PC-9 (cell line): ENCODE data around the gene ABI2. TPM values are rescaled to one million over a fixed set of nuclear protein-coding genes. Genes with fewer than 3 reads are reported as not detected.
"Not testable (repeated sequence)": the region's sequence is repeated elsewhere in the genome, so short reads cannot be mapped to it uniquely, and the experiment has no call there.

Experiments used
- BruUV-seq: library from RNA; stranded (reverse); fragments of 400-500 nt; replicated peaks from 2 replicates; lab custom pipeline; 2021; lab: Mats Ljungman, UMichigan
- CTCF ChIA-PET: fragments of 300-600 bp; sonication (Branson Sonifier 250); formaldehyde crosslinking; loops from one replicate; lab custom pipeline; 2022; ENCODE audit warnings: antibody characterized with exemption; lab: Charles Lee
- POLR2A ChIA-PET: fragments of 300-600 bp; sonication (Branson Sonifier 250); formaldehyde crosslinking; loops from one replicate; lab custom pipeline; 2022; ENCODE audit warnings: antibody characterized with exemption; ENCODE audit not compliant: unreplicated experiment; lab: Charles Lee
- DNase-seq, 2 experiments: peaks; one replicate each; pipeline versions ENCODE4 v3.0.0 to v3.0.0-alpha.2; 2015 to 2022; ENCODE audit warnings: mixed read lengths in 1 of 2
- H2AFZ ChIP-seq: fragments of 200-600 bp; sonication (generic); 2 replicates; pipeline ENCODE4 v1.8.1; 2017; ENCODE audit warnings: antibody characterized with exemption
- H3F3A ChIP-seq: fragments of 200-600 bp; sonication (generic); 2 replicates; pipeline ENCODE4 v1.8.1; 2017; ENCODE audit warnings: antibody characterized with exemption, mild to moderate bottlenecking, low read depth; ENCODE audit not compliant: insufficient read depth
- H3K27ac ChIP-seq: fragments of 200-600 bp; sonication (generic); 2 replicates; pipeline ENCODE4 v1.6.1; 2016; ENCODE audit warnings: mixed run types
- H3K27me3 ChIP-seq: fragments of 200-600 bp; sonication (generic); 2 replicates; pipeline ENCODE4 v1.6.1; 2016; ENCODE audit warnings: low read depth, mixed run types; ENCODE audit not compliant: insufficient read depth
- H3K36me3 ChIP-seq: fragments of 200-600 bp; sonication (generic); 2 replicates; pipeline ENCODE4 v1.6.1; 2016; ENCODE audit warnings: low read depth, mixed run types
- H3K4me1 ChIP-seq: fragments of 200-600 bp; sonication (generic); replicated peaks from 2 replicates; pipeline ENCODE4 v1.6.1; 2016; ENCODE audit warnings: mixed run types; ENCODE audit not compliant: insufficient read depth
- H3K4me2 ChIP-seq: fragments of 200-600 bp; sonication (generic); 2 replicates; pipeline ENCODE4 v1.6.1; 2017; ENCODE audit warnings: mixed run types
- H3K4me3 ChIP-seq: fragments of 200-600 bp; sonication (generic); 2 replicates; pipeline ENCODE4 v1.6.1; 2016; ENCODE audit warnings: mixed run types
- H3K79me2 ChIP-seq: fragments of 200-600 bp; sonication (generic); 2 replicates; pipeline ENCODE4 v1.6.1; 2017; ENCODE audit warnings: low read depth, mixed run types
- H3K9me2 ChIP-seq: fragments of 200-600 bp; sonication (generic); 2 replicates; pipeline ENCODE4 v1.8.1; 2017; ENCODE audit warnings: mild to moderate bottlenecking; ENCODE audit not compliant: insufficient read depth
- H3K9me3 ChIP-seq: fragments of 200-600 bp; sonication (generic); 2 replicates; pipeline ENCODE4 v1.8.1; 2016; ENCODE audit warnings: low read depth; ENCODE audit not compliant: insufficient read depth
- H4K20me1 ChIP-seq: fragments of 200-600 bp; sonication (generic); 2 replicates; pipeline ENCODE4 v1.8.1; 2017; ENCODE audit not compliant: insufficient read depth
- CTCF ChIP-seq: fragments of 200-600 bp; sonication (generic); conservative IDR thresholded peaks from 2 replicates; pipeline ENCODE4 v1.6.1; 2017; ENCODE audit warnings: mixed run types, antibody characterized with exemption, mild to moderate bottlenecking, moderate library complexity
- EZH2 ChIP-seq: fragments of 200-600 bp; sonication (generic); IDR thresholded peaks from 2 replicates; pipeline ENCODE4 v1.8.0; 2017; ENCODE audit warnings: antibody characterized with exemption, low read depth
- intact Hi-C: fragments of 100-400 bp; cut with micrococcal nuclease; formaldehyde crosslinking; loops from one replicate; pipeline ENCODE4 v1.10.0; 2022; ENCODE audit not compliant: unreplicated experiment
- total RNA-seq: library from RNA; stranded (reverse); gene quantifications from 2 replicates; pipeline ENCODE4 v1.2.3, GENCODE V29; 2021

The ABI2 gene
- total RNA-seq, 1 experiment from 2014 or later = 54.3 TPM

- H3K36me3 ChIP-seq = no peaks in the 10 kb centered on the region
- CTCF ChIA-PET = no interaction called here
- intact Hi-C loops = no loop called here
Measured at GRCh38 chr2:203383038-203383437, 54.8 kb downstream of the ABI2 start.

GRCh38 chr2:203388153-203388552 lies 60.0 kb downstream of the ABI2 start:
- POLR2A ChIA-PET, H2AFZ ChIP-seq, H3K9me3 ChIP-seq, H3F3A ChIP-seq, H4K20me1 ChIP-seq, H3K79me2 ChIP-seq, H3K4me2 ChIP-seq, H3K9me2 ChIP-seq, intact Hi-C loops, CTCF ChIA-PET, BruUV-seq, H3K27ac ChIP-seq, H3K36me3 ChIP-seq, H3K4me3 ChIP-seq, H3K27me3 ChIP-seq, DNase-seq, H3K4me1 ChIP-seq: not testable (repeated sequence)

More at GRCh38 chr2:203383038-203383437, 54.8 kb downstream of the ABI2 start:
- POLR2A ChIA-PET = no interaction called here
- no TSS peak for BruUV-seq
- Histone ChIP-seq H3K27ac (no peak overlapping the region), H3K9me2 (no peaks in the 10 kb centered on the region), H3K4me1 (no peaks in the 10 kb centered on the region), H3K79me2 (no peaks in the 10 kb centered on the region), H3K9me3 (no peaks in the 10 kb centered on the region), H3K4me3 (no peak overlapping the region), H3F3A (no peaks in the 10 kb centered on the region), H4K20me1 (no peaks in the 10 kb centered on the region), H3K27me3 (no peaks in the 10 kb centered on the region), H2AFZ (no peak overlapping the region), H3K4me2 (no peak overlapping the region)
- DNase-seq = no peak
- TF ChIP-seq CTCF = no peak
- no peak for TF ChIP-seq EZH2

- no peak overlapping the region for H2AFZ ChIP-seq
- no peaks in the 10 kb centered on the region for H3K9me2 ChIP-seq
- no peak overlapping the region for H3K4me3 ChIP-seq
- BruUV-seq = no TSS peak
- no peaks in the 10 kb centered on the region for H4K20me1 ChIP-seq
- no peak overlapping the region for H3K27ac ChIP-seq
- intact Hi-C loops = no loop called here
- H3K79me2 ChIP-seq = no peaks in the 10 kb centered on the region
- DNase-seq = no peak
- H3K4me1 ChIP-seq = no peaks in the 10 kb centered on the region
- H3F3A ChIP-seq = no peaks in the 10 kb centered on the region
- ChIA-PET CTCF (no interaction called here), POLR2A (interaction anchor here (0.6 kb wide), 1 partner anchor 1078 kb away, joined by 5 read pairs; no protein-coding TSS in a partner anchor)
- no peaks in the 10 kb centered on the region for H3K27me3 ChIP-seq
- no peak overlapping the region for H3K4me2 ChIP-seq
- no peaks in the 10 kb centered on the region for H3K36me3 ChIP-seq
- TF ChIP-seq CTCF (no peak), EZH2 (no peak)
- H3K9me3 ChIP-seq = no peaks in the 10 kb centered on the region
Measured at GRCh38 chr2:203394519-203395227, 66.5 kb downstream of the ABI2 start.
